Fibroblast of skin of right quadriceps (primary cell): ENCODE measurements around the gene COQ4.
A peak's percentile ranks its signal among the peaks of the same experiment; 100 is the strongest.
"Not testable (repeated sequence)": the region's sequence is repeated elsewhere in the genome, so short reads cannot be mapped to it uniquely, and the experiment has no call there.

Source experiments
- DNase-seq: peaks from one replicate; pipeline ENCODE4 v3.0.0-alpha.2; 2013

COQ4 gene

GRCh38 chr9:128322404-128323211 is at the start of gene COQ4, which contains the start of gene TRUB2:
Gene COQ4, plus strand, starts transcription at chr9:128322839. Its CDS starts 20 bp downstream, at chr9:128322859.
Gene TRUB2, minus strand, starts transcription at chr9:128322447. Its CDS starts 39 bp downstream, at chr9:128322408.
- peak; percentile 95 for DNase-seq

- no peak for DNase-seq
These were observed 48.4 kb upstream of the COQ4 start for GRCh38 chr9:128274245-128274644.

GRCh38 chr9:128275198-128276007 is 47.2 kb upstream of the COQ4 start, which contains the start of gene GOLGA2:
Gene GOLGA2, minus strand, starts transcription at chr9:128276007. Its CDS starts 31 bp downstream, at chr9:128275976.
- peak; percentile 65 for DNase-seq

GRCh38 chr9:128276008-128276573 is 46.5 kb upstream of the COQ4 start, which contains the start of gene SWI5:
Gene SWI5, plus strand, starts transcription at chr9:128276276.
- peak; percentile 99 for DNase-seq

GRCh38 chr9:128276574-128277270 is 45.9 kb upstream of the COQ4 start:
- peak; percentile 37 for DNase-seq

- DNase-seq = not testable (repeated sequence)
These were observed 43.3 kb upstream of the COQ4 start for GRCh38 chr9:128279088-128280073.

- DNase-seq = no peak
These were observed 42.5 kb upstream of the COQ4 start for GRCh38 chr9:128280084-128280622.

GRCh38 chr9:128282500-128282899 is 40.1 kb upstream of the COQ4 start:
- peak; percentile 85 for DNase-seq

GRCh38 chr9:128285033-128285784 is 37.4 kb upstream of the COQ4 start:
- DNase-seq = no peak

GRCh38 chr9:128286440-128286839 is 36.2 kb upstream of the COQ4 start:
- DNase-seq = peak; percentile 22

GRCh38 chr9:128288273-128289004 is 34.2 kb upstream of the COQ4 start:
- DNase-seq = no peak

- DNase-seq = no peak
These were observed 30.6 kb upstream of the COQ4 start for GRCh38 chr9:128292009-128292408.

- no peak for DNase-seq
These were observed 29.5 kb upstream of the COQ4 start for GRCh38 chr9:128293091-128293490.

- DNase-seq = no peak
These were observed 28.5 kb upstream of the COQ4 start for GRCh38 chr9:128294142-128294541.

- no peak for DNase-seq
These were observed 26.1 kb upstream of the COQ4 start for GRCh38 chr9:128296340-128297220.

- no peak for DNase-seq
These were observed 25.3 kb upstream of the COQ4 start for GRCh38 chr9:128297221-128297773.

GRCh38 chr9:128298535-128299482 is 23.8 kb upstream of the COQ4 start:
- no peak for DNase-seq
